H1 (cell line): ENCODE data around the gene ODAD3. TPM values are rescaled to one million over a fixed set of nuclear protein-coding genes. Genes with fewer than 3 reads are reported as not detected.

Source experiments
- CTCF ChIA-PET: fragments of 300-600 bp; sonication (Branson Sonifier 250); formaldehyde crosslinking; loops from one replicate; lab custom pipeline; 2021; ENCODE audit not compliant: partially characterized antibody; lab: Charles Lee
- POLR2A ChIA-PET: fragments of 300-600 bp; sonication (Branson Sonifier 250); formaldehyde crosslinking; loops from one replicate; lab custom pipeline; 2021; ENCODE audit warnings: inconsistent platforms; ENCODE audit not compliant: partially characterized antibody; lab: Charles Lee
- DNase-seq, 2 experiments: peaks; one replicate each; pipeline versions ENCODE4 v3.0.0 to v3.0.0-alpha.2; 2010 to 2022; ENCODE audit warnings: low spot score in 2 of 2, low read depth in 1 of 2, mixed read lengths in 1 of 2
- FAIRE-seq: peaks from 2 replicates; lab custom pipeline; 2011; peaks lifted over from hg19 to GRCh38; lab: Jason Lieb, UNC
- H2AFZ ChIP-seq: 2 replicates; pipeline ENCODE4 v1.8.1; 2012; ENCODE audit warnings: low read length, inconsistent platforms
- H2AK5ac ChIP-seq: 2 replicates; pipeline ENCODE4 v1.6.1; 2013; ENCODE audit warnings: low read depth, low read length
- H2BK120ac ChIP-seq: replicated peaks from 2 replicates; pipeline ENCODE3; 2013; ENCODE audit warnings: low read depth, low read length, inconsistent platforms
- H2BK12ac ChIP-seq: 2 replicates; pipeline ENCODE4 v1.6.1; 2013; ENCODE audit warnings: low read depth, low read length
- H2BK15ac ChIP-seq: 2 replicates; pipeline ENCODE4 v1.6.1; 2013; ENCODE audit warnings: low read length
- H2BK20ac ChIP-seq: 2 replicates; pipeline ENCODE4 v1.6.1; 2013; ENCODE audit warnings: low read length
- H2BK5ac ChIP-seq: 2 replicates; pipeline ENCODE4 v1.6.1; 2013; ENCODE audit warnings: low read depth, low read length
- H3K14ac ChIP-seq: 2 replicates; pipeline ENCODE4 v1.6.1; 2013; ENCODE audit warnings: inconsistent platforms; ENCODE audit not compliant: insufficient read length
- H3K18ac ChIP-seq: 2 replicates; pipeline ENCODE4 v1.6.1; 2013; ENCODE audit warnings: low read length; ENCODE audit errors: extremely low read depth
- H3K23ac ChIP-seq: 2 replicates; pipeline ENCODE4 v1.6.1; 2013; ENCODE audit warnings: inconsistent platforms; ENCODE audit not compliant: insufficient read length
- H3K23me2 ChIP-seq: 2 replicates; pipeline ENCODE4 v1.6.1; 2013; ENCODE audit warnings: low read depth, low read length
- H3K27ac ChIP-seq: 2 replicates; pipeline ENCODE4 v1.6.1; 2011; ENCODE audit warnings: low read depth, low read length, inconsistent platforms
- H3K27me3 ChIP-seq, 4 experiments: replicated peaks in 1 of 4; 1 replicate in 1 of 4; 2 replicates in 3 of 4; pipeline versions ENCODE4 v1.6.1 to v1.8.1; 2011 to 2013; ENCODE audit warnings: low read length in 3 of 4, mild to moderate bottlenecking in 3 of 4, inconsistent platforms in 2 of 4, mixed read lengths in 2 of 4, moderate library complexity in 1 of 4; ENCODE audit not compliant: control insufficient read depth in 3 of 4, insufficient read depth in 3 of 4; ENCODE audit errors: extremely low read depth in 1 of 4
- H3K36me3 ChIP-seq, 4 experiments: 2 replicates each; pipeline versions ENCODE4 v1.6.1 to v1.8.1; 2011 to 2013; ENCODE audit warnings: mild to moderate bottlenecking in 4 of 4, low read length in 3 of 4, moderate library complexity in 2 of 4, control low read depth in 1 of 4, inconsistent platforms in 1 of 4; ENCODE audit not compliant: insufficient read depth in 4 of 4, control insufficient read depth in 2 of 4
- H3K4ac ChIP-seq: replicated peaks from 2 replicates; pipeline ENCODE3; 2013; ENCODE audit warnings: low read length, low read depth, mixed read lengths, inconsistent platforms; ENCODE audit not compliant: insufficient read length
- H3K4me1 ChIP-seq, 4 experiments: replicated peaks in 1 of 4; 1 replicate in 1 of 4; 2 replicates in 3 of 4; pipeline versions ENCODE4 v1.6.1 to v1.8.1; 2011 to 2013; ENCODE audit warnings: low read length in 3 of 4, inconsistent platforms in 2 of 4, mixed read lengths in 1 of 4; ENCODE audit not compliant: insufficient read depth in 4 of 4, control insufficient read depth in 3 of 4
- H3K4me2 ChIP-seq, 2 experiments: 2 replicates each; pipeline versions ENCODE4 v1.6.1 to v1.8.1; 2011 to 2013; ENCODE audit warnings: low read depth in 2 of 2, low read length in 2 of 2, control low read depth in 1 of 2, inconsistent platforms in 1 of 2, mild to moderate bottlenecking in 1 of 2; ENCODE audit not compliant: insufficient read depth in 1 of 2
- H3K4me3 ChIP-seq, 4 experiments: fragments of 200-600, 300-600 bp in 1 of 4; sonication (generic), shearing (Covaris generic), sonication (Bioruptor Twin) in 1 of 4; 2 replicates each; pipeline versions ENCODE4 v1.5.1 to v1.8.1; 2011 to 2016; ENCODE audit warnings: low read length in 4 of 4, low read depth in 3 of 4, control low read depth in 2 of 4, inconsistent platforms in 2 of 4, mild to moderate bottlenecking in 2 of 4, mixed read lengths in 1 of 4, moderate library complexity in 1 of 4; ENCODE audit not compliant: insufficient read depth in 2 of 4; ENCODE audit errors: extremely low read depth in 1 of 4
- H3K56ac ChIP-seq: replicated peaks from 2 replicates; pipeline ENCODE3; 2013; ENCODE audit warnings: low read depth, mild to moderate bottlenecking, mixed read lengths, low read length, inconsistent platforms; ENCODE audit not compliant: insufficient read length
- H3K79me1 ChIP-seq: 2 replicates; pipeline ENCODE4 v1.6.1; 2013; ENCODE audit warnings: low read depth, low read length, control low read depth
- H3K79me2 ChIP-seq, 2 experiments: 2 replicates each; pipeline versions ENCODE4 v1.6.1 to v1.8.1; 2012 to 2013; ENCODE audit warnings: low read length in 2 of 2, mild to moderate bottlenecking in 2 of 2, inconsistent platforms in 1 of 2; ENCODE audit not compliant: insufficient read depth in 2 of 2, control insufficient read depth in 1 of 2
- H3K9ac ChIP-seq, 4 experiments: replicated peaks in 1 of 4; 1 replicate in 1 of 4; 2 replicates in 3 of 4; pipeline versions ENCODE4 v1.6.1 to v1.8.1; 2011 to 2013; ENCODE audit warnings: low read depth in 3 of 4, low read length in 3 of 4, control low read depth in 2 of 4, mild to moderate bottlenecking in 2 of 4, moderate library complexity in 2 of 4, inconsistent platforms in 1 of 4; ENCODE audit errors: extremely low read depth in 1 of 4
- H3K9me3 ChIP-seq, 2 experiments: 2 replicates each; pipeline versions ENCODE4 v1.6.1 to v1.8.1; 2012 to 2013; ENCODE audit warnings: mild to moderate bottlenecking in 2 of 2, moderate library complexity in 2 of 2, control low read depth in 1 of 2, inconsistent platforms in 1 of 2, low read depth in 1 of 2, low read length in 1 of 2, mixed read lengths in 1 of 2; ENCODE audit not compliant: insufficient read depth in 2 of 2
- H4K20me1 ChIP-seq, 2 experiments: replicated peaks in 1 of 2; 2 replicates each; pipeline versions ENCODE3 to v1.8.1; 2011 to 2013; ENCODE audit warnings: inconsistent platforms in 2 of 2, low read length in 2 of 2, mild to moderate bottlenecking in 1 of 2; ENCODE audit not compliant: insufficient read depth in 2 of 2, control insufficient read depth in 1 of 2
- H4K5ac ChIP-seq: 2 replicates; pipeline ENCODE4 v1.6.1; 2013; ENCODE audit warnings: low read length, low read depth, mixed read lengths, inconsistent platforms; ENCODE audit not compliant: insufficient read length
- H4K8ac ChIP-seq: 2 replicates; pipeline ENCODE4 v1.8.0; 2013; ENCODE audit warnings: mild to moderate bottlenecking, moderate library complexity, low read length, inconsistent platforms; ENCODE audit not compliant: insufficient read depth; ENCODE audit errors: extremely low read depth
- H4K91ac ChIP-seq: replicated peaks from 2 replicates; pipeline ENCODE3; 2013; ENCODE audit warnings: low read length, mixed read lengths, inconsistent platforms; ENCODE audit not compliant: insufficient read length
- ASH2L ChIP-seq: fragments of 200-600, 300-600 bp; sonication (generic); IDR thresholded peaks from one replicate; pipeline ENCODE4 v1.7.1; 2017; ENCODE audit warnings: low read length
- CBX5 ChIP-seq: fragments of 300-800, 300-1000 bp; sonication (generic); IDR thresholded peaks from 2 replicates; pipeline ENCODE4 v1.7.1; 2016; ENCODE audit warnings: antibody characterized with exemption, low read length, low read depth
- CHD1 ChIP-seq: IDR thresholded peaks from 2 replicates; pipeline ENCODE4 v1.6.1; 2012; ENCODE audit warnings: low read depth, low read length, improper control_type of control experiment
- GABPA ChIP-seq: IDR thresholded peaks from 2 replicates; pipeline ENCODE4 v1.6.1; 2011; ENCODE audit warnings: mild to moderate bottlenecking, low read length, moderate library complexity, borderline replicate concordance; ENCODE audit not compliant: insufficient read depth
- HDAC2 ChIP-seq, 2 experiments: fragments of 300-600 bp in 1 of 2; sonication (generic) in 1 of 2; IDR thresholded peaks; 2 replicates each; pipeline ENCODE4 v1.6.1; 2011 to 2012; ENCODE audit warnings: low read depth in 2 of 2, low read length in 2 of 2, mild to moderate bottlenecking in 2 of 2, moderate library complexity in 2 of 2, borderline replicate concordance in 1 of 2, inconsistent platforms in 1 of 2
- NANOG ChIP-seq: IDR thresholded peaks from 2 replicates; pipeline ENCODE4 v1.6.1; 2011; ENCODE audit warnings: low read length, low read depth, mild to moderate bottlenecking, inconsistent platforms; ENCODE audit not compliant: insufficient read depth, poor library complexity, severe bottlenecking
- RNF2 ChIP-seq: fragments of 200-900, 300-1000 bp; sonication (generic); IDR thresholded peaks from 2 replicates; pipeline ENCODE4 v1.7.1; 2016; ENCODE audit warnings: borderline replicate concordance, low read depth, mild to moderate bottlenecking, antibody characterized with exemption, low read length; ENCODE audit not compliant: poor library complexity, severe bottlenecking; ENCODE audit errors: missing control alignments
- SAP30 ChIP-seq: fragments of 300-600 bp; sonication (generic); IDR thresholded peaks from 2 replicates; pipeline ENCODE4 v1.7.1; 2012; ENCODE audit warnings: low read length, moderate library complexity, mild to moderate bottlenecking, inconsistent platforms; ENCODE audit not compliant: insufficient read depth, insufficient replicate concordance
- SP4 ChIP-seq: IDR thresholded peaks from 2 replicates; pipeline ENCODE4 v1.6.1; 2012; ENCODE audit warnings: low read length, inconsistent platforms
- TCF12 ChIP-seq: IDR thresholded peaks from 2 replicates; pipeline ENCODE4 v1.6.1; 2011; ENCODE audit warnings: low read depth, mild to moderate bottlenecking, low read length
- WGBS, 2 experiments: shearing (Covaris generic) in 1 of 2; methylation state at CpG; one replicate each; pipeline versions ENCODE4 v1.1.6 to v1.1.7; 2013 to 2015; ENCODE audit warnings: low lambda C conversion rate in 2 of 2, mixed read lengths in 2 of 2, inconsistent platforms in 1 of 2, low coverage in 1 of 2, missing lambda C conversion rate in 1 of 2; ENCODE audit not compliant: insufficient replicate concordance in 2 of 2, insufficient coverage in 1 of 2, insufficient read length in 1 of 2; ENCODE audit errors: extremely low coverage in 1 of 2, missing lambda C conversion rate in 1 of 2; 5-methylcytosine and 5-hydroxymethylcytosine counted together
- polyA plus RNA-seq, 7 experiments: library from polyadenylated mRNA; depleted of rRNA in 3 of 7; stranded (reverse) in 5 of 7; unstranded in 2 of 7; fragments of >200 nt in 5 of 7; fragments of 200-250 nt in 2 of 7; gene quantifications; 1 replicate in 5 of 7; 2 replicates in 1 of 7; 4 replicates in 1 of 7; pipeline versions ENCODE4 v1.2.1 to v1.2.3, GENCODE V29; 2011 to 2013; ENCODE audit warnings: missing spikeins in 2 of 7, mixed read lengths in 2 of 7
- total RNA-seq: library from RNA; stranded (reverse); fragmentation: NEBNext Ultra II Directional; extraction: Animal tissue kit (Norgen Biotek cat#: 25700); gene quantifications from 2 replicates; pipeline ENCODE4 v1.2.1, GENCODE V29; 2021
- TF ChIP-seq, protein P1 (sequence below): IDR thresholded peaks from 2 replicates; pipeline ENCODE4 v1.6.1; 2012; ENCODE audit warnings: inconsistent platforms

ODAD3 gene
- total and polyA plus RNA-seq, 2 of the 8 experiments (the other 6 are each of a cell fraction or from before 2014, with no cell fraction given), result 2.1 to 2.2 TPM

DNA sequence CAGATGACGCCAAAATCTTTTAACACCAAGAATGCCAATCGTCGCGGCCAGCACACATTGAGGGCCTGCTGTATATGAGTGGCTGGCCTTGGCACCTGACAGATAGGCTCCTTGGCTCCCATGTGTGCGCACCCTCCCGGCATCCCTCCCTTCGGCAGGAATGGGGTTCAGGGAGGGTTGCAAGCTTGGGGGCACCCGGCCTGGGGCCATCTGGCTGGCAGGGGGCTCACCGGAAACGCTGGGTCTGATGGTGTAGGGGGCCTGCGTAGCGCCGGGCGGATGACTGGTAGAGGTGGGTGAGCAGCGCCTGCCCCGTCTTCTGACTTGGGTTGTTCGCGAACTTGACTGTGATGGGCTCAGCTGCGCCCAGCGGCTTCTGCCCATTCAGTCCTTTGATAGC lies 22.9 kb upstream of the ODAD3 start:
- Histone ChIP-seq H4K91ac (peak overlapping the region; percentile 10), H4K5ac (no peak overlapping the region), H3K14ac (no peak overlapping the region), H3K4me3 (no peak overlapping the region), H2BK15ac (no peak overlapping the region), H3K79me2 (no peaks in the 10 kb centered on the region), H3K18ac (no peak overlapping the region; the same call in none of the 2 replicates), H3K9me3 (no peaks in the 10 kb centered on the region), H2BK5ac (no peak overlapping the region), H3K9ac (no peak overlapping the region), H3K4me2 (no peak overlapping the region), H2BK20ac (no peak overlapping the region), H2AFZ (no peak overlapping the region), H3K27me3 (no peaks in the 10 kb centered on the region), H4K8ac (no peak overlapping the region; the same call in 1 of the 2 replicates), H3K23me2 (no peaks in the 10 kb centered on the region; the same call in 1 of the 2 replicates), H2BK12ac (no peak overlapping the region), H3K4me1 (peaks cover 0 to 14% (median 2%) of the 10 kb centered on the region in 4 experiments; a peak in 4 of 7 replicates), H2AK5ac (no peak overlapping the region), H3K4ac (no peak overlapping the region), H4K20me1 (no peaks in the 10 kb centered on the region), H3K56ac (no peak overlapping the region), H2BK120ac (no peak overlapping the region), H3K23ac (no peak overlapping the region), H3K27ac (no peak overlapping the region), H3K79me1 (no peaks in the 10 kb centered on the region), H3K36me3 (no peaks in the 10 kb centered on the region)
- no peak for FAIRE-seq
- ChIA-PET CTCF (interaction anchor here (0.9 to 3.4 kb wide), 7 partner anchors 11 to 78 kb away, joined by 3 to 17 read pairs (median 3); no protein-coding TSS in a partner anchor), POLR2A (interaction anchor here (0.5 to 3.4 kb wide), 5 partner anchors 21 to 191 kb away, joined by 3 to 20 read pairs (median 3); partner anchors contain the start of genes ELAVL3 and ELOF1)
- 93% methylated on average over 16 of the region's 20 CpGs; no CpG with 5 or more reads in 1 of the 2 experiments for WGBS, 2 experiments
- DNase-seq, result no peak
- TF ChIP-seq SP4 (no peak), RNF2 (no peak), CBX5 (no peak), GABPA (no peak), CHD1 (no peak), HDAC2 (IDR thresholded peaks at IDR 0.05; ENCODE audit: borderline replicate concordance in 1 of 2, low read depth in 2 of 2, low read length in 2 of 2) (no peak), NANOG (no peak), ASH2L (no peak), SAP30 (no peak), TCF12 (no peak)
- TF ChIP-seq, protein P1, sequence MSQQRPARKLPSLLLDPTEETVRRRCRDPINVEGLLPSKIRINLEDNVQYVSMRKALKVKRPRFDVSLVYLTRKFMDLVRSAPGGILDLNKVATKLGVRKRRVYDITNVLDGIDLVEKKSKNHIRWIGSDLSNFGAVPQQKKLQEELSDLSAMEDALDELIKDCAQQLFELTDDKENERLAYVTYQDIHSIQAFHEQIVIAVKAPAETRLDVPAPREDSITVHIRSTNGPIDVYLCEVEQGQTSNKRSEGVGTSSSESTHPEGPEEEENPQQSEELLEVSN, result no peak
